Astrocyte (in vitro differentiated cells and primary cell): ENCODE results near the gene PKHD1.

ENCODE experiments used
- CTCF ChIP-seq: IDR thresholded peaks from 2 replicates; pipeline ENCODE4 v1.5.1; 2011; ENCODE audit warnings: low read depth, mild to moderate bottlenecking, inconsistent platforms, low read length, moderate library complexity; ENCODE audit not compliant: insufficient read depth
- EZH2 ChIP-seq: IDR thresholded peaks from 2 replicates; pipeline ENCODE4 v1.6.1; 2012; ENCODE audit warnings: mild to moderate bottlenecking, low read length, inconsistent platforms; ENCODE audit not compliant: insufficient read depth

GRCh38 chr6:51891784-51892183 is 195.6 kb downstream of the PKHD1 start:
- no peak for TF ChIP-seq CTCF
- no peak for TF ChIP-seq EZH2
